ENCODE data around the gene GATAD2B.
"Not testable (repeated sequence)": the region's sequence is repeated elsewhere in the genome, so short reads cannot be mapped to it uniquely, and the experiment has no call there.

GATAD2B gene

GRCh38 chr1:153778051-153778823 is 144.5 kb downstream of the GATAD2B start:
- no peak for DNase-seq (ENCODE audit: low spot score)

- no peak for DNase-seq (ENCODE audit: low spot score)
Observed at GRCh38 chr1:153777648-153778047, 145.1 kb downstream of the GATAD2B start.

GRCh38 chr1:153776845-153777370 is 145.9 kb downstream of the GATAD2B start:
- no peak for DNase-seq (ENCODE audit: low spot score)

GRCh38 chr1:153776352-153776751 is 146.4 kb downstream of the GATAD2B start:
- DNase-seq (ENCODE audit: low spot score), result no peak

GRCh38 chr1:153775458-153776327 is 147.1 kb downstream of the GATAD2B start:
- peak; percentile 78 for DNase-seq (ENCODE audit: low spot score)

- peak; percentile 90 for DNase-seq (ENCODE audit: low spot score)
Observed at GRCh38 chr1:153774780-153775457, 147.9 kb downstream of the GATAD2B start, which contains the start of gene SLC27A3. Gene SLC27A3 (plus strand): TSS chr1:153775407. CDS start chr1:153775498, 91 bp downstream.

GRCh38 chr1:153774026-153774595 is 148.7 kb downstream of the GATAD2B start:
- no peak for DNase-seq (ENCODE audit: low spot score)

GRCh38 chr1:153773096-153773921 is 149.5 kb downstream of the GATAD2B start:
- no peak for DNase-seq (ENCODE audit: low spot score)

- DNase-seq (ENCODE audit: low spot score), result no peak
Observed at GRCh38 chr1:153771841-153772593, 150.8 kb downstream of the GATAD2B start.

GRCh38 chr1:153771261-153771660 is 151.5 kb downstream of the GATAD2B start:
- no peak for DNase-seq (ENCODE audit: low spot score)

- no peak for DNase-seq (ENCODE audit: low spot score)
Observed at GRCh38 chr1:153770797-153771196, 152.0 kb downstream of the GATAD2B start.

GRCh38 chr1:153769221-153769620 is 153.6 kb downstream of the GATAD2B start:
- no peak for DNase-seq (ENCODE audit: low spot score)

GRCh38 chr1:153768316-153769181 is 154.2 kb downstream of the GATAD2B start:
- DNase-seq (ENCODE audit: low spot score), result no peak

- no peak for DNase-seq (ENCODE audit: low spot score)
Observed at GRCh38 chr1:153767519-153767918, 155.3 kb downstream of the GATAD2B start.

- not testable (repeated sequence) for DNase-seq (ENCODE audit: low spot score)
Observed at GRCh38 chr1:153766663-153767062, 156.1 kb downstream of the GATAD2B start.

GRCh38 chr1:153764310-153764709 is 158.5 kb downstream of the GATAD2B start:
- no peak for DNase-seq (ENCODE audit: low spot score)

- DNase-seq (ENCODE audit: low spot score), result no peak
Observed at GRCh38 chr1:153763365-153764225, 159.2 kb downstream of the GATAD2B start.

- DNase-seq (ENCODE audit: low spot score), result no peak
Observed at GRCh38 chr1:153760440-153760839, 162.3 kb downstream of the GATAD2B start.

Data from left forelimb (tissue), 1 donor.